ENCODE results near the gene GRSF1.

DNA sequence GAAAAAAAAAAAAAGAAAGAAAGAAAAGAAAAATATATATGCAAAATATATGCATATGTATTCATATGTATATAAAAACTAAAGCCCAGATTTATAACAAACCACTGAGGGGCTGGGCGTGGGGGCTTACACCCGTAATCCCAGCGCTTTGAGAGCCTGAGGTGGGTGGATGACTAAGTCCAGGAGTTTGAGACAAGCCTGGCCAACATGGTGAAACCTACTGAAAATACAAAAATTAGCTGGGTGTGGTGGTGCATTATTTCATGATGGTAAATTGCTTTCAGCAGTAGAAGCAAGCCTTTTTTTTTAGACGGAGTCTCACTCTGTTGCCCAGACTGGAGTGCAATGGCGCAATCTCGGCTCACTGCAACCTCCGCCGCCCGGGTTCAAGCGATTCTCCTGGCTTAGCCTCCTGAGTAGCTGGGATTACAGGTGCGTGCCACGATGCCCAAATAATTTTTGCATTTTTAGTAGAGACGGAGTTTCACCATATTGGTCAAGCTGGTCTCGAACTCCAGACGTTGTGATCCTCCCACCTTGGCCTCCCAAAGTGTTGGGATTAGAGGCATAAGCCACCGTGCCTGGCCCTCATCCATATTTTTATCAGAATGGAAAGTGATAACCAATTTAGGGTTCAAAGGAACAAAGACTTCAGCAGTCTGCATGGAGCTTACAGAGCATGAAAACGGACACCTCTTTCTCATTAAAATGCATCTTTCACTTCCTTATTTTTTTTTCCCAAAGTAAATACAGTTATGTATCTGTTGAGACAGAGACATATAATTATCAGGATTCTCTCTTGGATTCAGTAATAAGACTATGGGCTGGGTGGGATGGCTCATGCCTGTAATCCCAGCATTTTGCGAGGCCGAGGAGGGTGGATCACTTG is 34.8 kb upstream of the GRSF1 start:
- TF ChIP-seq EZH2 (IDR thresholded peaks at IDR 0.05; ENCODE audit: borderline replicate concordance, low read depth, low read length, severe bottlenecking), result no peak
- TF ChIP-seq, protein P1, sequence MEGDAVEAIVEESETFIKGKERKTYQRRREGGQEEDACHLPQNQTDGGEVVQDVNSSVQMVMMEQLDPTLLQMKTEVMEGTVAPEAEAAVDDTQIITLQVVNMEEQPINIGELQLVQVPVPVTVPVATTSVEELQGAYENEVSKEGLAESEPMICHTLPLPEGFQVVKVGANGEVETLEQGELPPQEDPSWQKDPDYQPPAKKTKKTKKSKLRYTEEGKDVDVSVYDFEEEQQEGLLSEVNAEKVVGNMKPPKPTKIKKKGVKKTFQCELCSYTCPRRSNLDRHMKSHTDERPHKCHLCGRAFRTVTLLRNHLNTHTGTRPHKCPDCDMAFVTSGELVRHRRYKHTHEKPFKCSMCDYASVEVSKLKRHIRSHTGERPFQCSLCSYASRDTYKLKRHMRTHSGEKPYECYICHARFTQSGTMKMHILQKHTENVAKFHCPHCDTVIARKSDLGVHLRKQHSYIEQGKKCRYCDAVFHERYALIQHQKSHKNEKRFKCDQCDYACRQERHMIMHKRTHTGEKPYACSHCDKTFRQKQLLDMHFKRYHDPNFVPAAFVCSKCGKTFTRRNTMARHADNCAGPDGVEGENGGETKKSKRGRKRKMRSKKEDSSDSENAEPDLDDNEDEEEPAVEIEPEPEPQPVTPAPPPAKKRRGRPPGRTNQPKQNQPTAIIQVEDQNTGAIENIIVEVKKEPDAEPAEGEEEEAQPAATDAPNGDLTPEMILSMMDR (IDR thresholded peaks at IDR 0.05; ENCODE audit: borderline replicate concordance, extremely low read depth, low read length, poor library complexity, severe bottlenecking), result no peak
